Measurements from ENCODE around the gene GXYLT1.
A peak's percentile ranks its signal among the peaks of the same experiment; 100 is the strongest.
"Not testable (repeated sequence)": the region's sequence is repeated elsewhere in the genome, so short reads cannot be mapped to it uniquely, and the experiment has no call there.

Gene GXYLT1

GRCh38 chr12:42144408-42145196 lies at the start of gene GXYLT1:
Gene GXYLT1, minus strand, starts transcription at chr12:42144874. Its CDS starts 228 bp downstream, at chr12:42144646.
- DNase-seq (ENCODE audit: low spot score), result peak; percentile 89

- no peak for DNase-seq (ENCODE audit: low spot score)
Observed at GRCh38 chr12:42192686-42193085, 48.0 kb upstream of the GXYLT1 start.

GRCh38 chr12:42192258-42192657 lies 47.6 kb upstream of the GXYLT1 start:
- DNase-seq (ENCODE audit: low spot score), result no peak

GRCh38 chr12:42190376-42190775 lies 45.7 kb upstream of the GXYLT1 start:
- DNase-seq (ENCODE audit: low spot score), result no peak

GRCh38 chr12:42188275-42188674 lies 43.6 kb upstream of the GXYLT1 start:
- DNase-seq (ENCODE audit: low spot score), result not testable (repeated sequence)

- DNase-seq (ENCODE audit: low spot score), result no peak
Observed at GRCh38 chr12:42187799-42188198, 43.1 kb upstream of the GXYLT1 start.

GRCh38 chr12:42186793-42187192 lies 42.1 kb upstream of the GXYLT1 start:
- no peak for DNase-seq (ENCODE audit: low spot score)

GRCh38 chr12:42182394-42182793 lies 37.7 kb upstream of the GXYLT1 start:
- no peak for DNase-seq (ENCODE audit: low spot score)

- DNase-seq (ENCODE audit: low spot score), result no peak
Observed at GRCh38 chr12:42180990-42181596, 36.4 kb upstream of the GXYLT1 start.

- no peak for DNase-seq (ENCODE audit: low spot score)
Observed at GRCh38 chr12:42178101-42178500, 33.4 kb upstream of the GXYLT1 start.

- no peak for DNase-seq (ENCODE audit: low spot score)
Observed at GRCh38 chr12:42174978-42175377, 30.3 kb upstream of the GXYLT1 start.

GRCh38 chr12:42173961-42174521 lies 29.4 kb upstream of the GXYLT1 start:
- DNase-seq (ENCODE audit: low spot score), result no peak

- no peak for DNase-seq (ENCODE audit: low spot score)
Observed at GRCh38 chr12:42172441-42173210, 28.0 kb upstream of the GXYLT1 start.

- no peak for DNase-seq (ENCODE audit: low spot score)
Observed at GRCh38 chr12:42167711-42168110, 23.0 kb upstream of the GXYLT1 start.

- no peak for DNase-seq (ENCODE audit: low spot score)
Observed at GRCh38 chr12:42166501-42166900, 21.8 kb upstream of the GXYLT1 start.

- no peak for DNase-seq (ENCODE audit: low spot score)
Observed at GRCh38 chr12:42163913-42164312, 19.2 kb upstream of the GXYLT1 start.

GRCh38 chr12:42162965-42163364 lies 18.3 kb upstream of the GXYLT1 start:
- DNase-seq (ENCODE audit: low spot score), result no peak

- DNase-seq (ENCODE audit: low spot score), result no peak
Observed at GRCh38 chr12:42162193-42162592, 17.5 kb upstream of the GXYLT1 start.

GRCh38 chr12:42161529-42161928 lies 16.9 kb upstream of the GXYLT1 start:
- no peak for DNase-seq (ENCODE audit: low spot score)

GRCh38 chr12:42156232-42156631 lies 11.6 kb upstream of the GXYLT1 start:
- DNase-seq (ENCODE audit: low spot score), result no peak

- DNase-seq (ENCODE audit: low spot score), result peak; percentile 51
Observed at GRCh38 chr12:42145552-42146215, 1.0 kb upstream of the GXYLT1 start.

GRCh38 chr12:42145197-42145549 lies 499 bp upstream of the GXYLT1 start:
- no peak for DNase-seq (ENCODE audit: low spot score)
